ENCODE results near the gene CFAP97D1. TPM values are rescaled to one million over a fixed set of nuclear protein-coding genes. Genes with fewer than 3 reads are reported as not detected.

The CFAP97D1 gene
- polyA plus RNA-seq, 12 donors, result 0.03 to 0.22 (median 0.13) TPM; not detected in 8

GRCh38 chr17:43825567-43825966 is 45.3 kb downstream of the CFAP97D1 start:
- DNase-seq, result no peak

GRCh38 chr17:43826206-43826605 is 46.0 kb downstream of the CFAP97D1 start:
- DNase-seq, result no peak

- DNase-seq, result no peak
Measured at GRCh38 chr17:43827596-43827995, 47.4 kb downstream of the CFAP97D1 start.

GRCh38 chr17:43829738-43830137 is 49.5 kb downstream of the CFAP97D1 start:
- DNase-seq, result no peak

GRCh38 chr17:43830510-43831140 is 50.4 kb downstream of the CFAP97D1 start:
- DNase-seq, result no peak

GRCh38 chr17:43831633-43832032 is 51.4 kb downstream of the CFAP97D1 start:
- no peak for DNase-seq

- no peak for DNase-seq
Measured at GRCh38 chr17:43832168-43832975, 52.1 kb downstream of the CFAP97D1 start.

- peak; percentile 42 for DNase-seq
Measured at GRCh38 chr17:43832976-43833829, 53.0 kb downstream of the CFAP97D1 start, which contains the start of gene MPP3. Gene MPP3, minus strand, starts transcription at chr17:43833146. Its CDS starts 1,240 bp downstream, at chr17:43831906.

- DNase-seq, result no peak
Measured at GRCh38 chr17:43834106-43834505, 53.9 kb downstream of the CFAP97D1 start.

Other genes starting within 250 kb of the CFAP97D1 start
- 1 to 10 TPM in 11 of 12 donors, not detected in 1; 2.9 to 8.7 (median 4.9) TPM for gene ETV4, start 234.1 kb upstream of the CFAP97D1 start, polyA plus RNA-seq (ENCODE audit: insufficient read length in 12 of 12)
- 10 to 100 TPM in 11 of 12 donors, not detected in 1; 10.8 to 30.5 (median 13.9) TPM for gene MEOX1, start 118.5 kb upstream of the CFAP97D1 start, polyA plus RNA-seq (ENCODE audit: insufficient read length in 12 of 12)
- 1 to 10 TPM in 2 of 12 donors, under 1 TPM in 2, not detected in 8; 0.25 to 4.3 (median 1.2) TPM for gene SOST, start 21.6 kb upstream of the CFAP97D1 start, polyA plus RNA-seq (ENCODE audit: insufficient read length in 12 of 12)
- 100 to 1,000 TPM in 1 of 12 donors, 10 to 100 TPM in 11; 42.4 to 168 (median 71.3) TPM for gene DUSP3, start 1.5 kb upstream of the CFAP97D1 start, polyA plus RNA-seq (ENCODE audit: insufficient read length in 12 of 12)
- 10 to 100 TPM in 2 of 12 donors, 1 to 10 TPM in 9, not detected in 1; 3.1 to 42.0 (median 4.3) TPM for gene MPP3, start 52.7 kb downstream of the CFAP97D1 start, polyA plus RNA-seq (ENCODE audit: insufficient read length in 12 of 12)
- 1 to 10 TPM in 10 of 12 donors, not detected in 2; 1.6 to 3.2 (median 2.2) TPM for gene CD300LG, start 66.7 kb downstream of the CFAP97D1 start, polyA plus RNA-seq (ENCODE audit: insufficient read length in 12 of 12)
- 1 to 10 TPM in 11 of 12 donors, not detected in 1; 1.8 to 5.1 (median 3.3) TPM for gene MPP2, start 127.1 kb downstream of the CFAP97D1 start, polyA plus RNA-seq (ENCODE audit: insufficient read length in 12 of 12)
- gene PPY, start 162.0 kb downstream of the CFAP97D1 start, polyA plus RNA-seq (ENCODE audit: insufficient read length in 12 of 12), result under 1 TPM in 3 of 12 donors, not detected in 9; 0.27 to 0.37 (median 0.35) TPM
- gene PYY, start 173.5 kb downstream of the CFAP97D1 start, polyA plus RNA-seq (ENCODE audit: insufficient read length in 12 of 12), result 10 to 100 TPM in 1 of 12 donors, under 1 TPM in 2, not detected in 9; 0.22 to 79.9 (median 0.47) TPM
- under 1 TPM in 10 of 12 donors, not detected in 2; 0.17 to 0.70 (median 0.42) TPM for gene NAGS, start 224.2 kb downstream of the CFAP97D1 start, polyA plus RNA-seq (ENCODE audit: insufficient read length in 12 of 12)
- 10 to 100 TPM in 11 of 12 donors, not detected in 1; 20.2 to 33.7 (median 27.2) TPM for gene TMEM101, start 234.5 kb downstream of the CFAP97D1 start, polyA plus RNA-seq (ENCODE audit: insufficient read length in 12 of 12)